PC-9 (cell line): Measurements from ENCODE around the gene WDR49.

Source experiments
- CTCF ChIP-seq: fragments of 200-600 bp; sonication (generic); conservative IDR thresholded peaks from 2 replicates; pipeline ENCODE4 v1.6.1; 2017; ENCODE audit warnings: mixed run types, antibody characterized with exemption, mild to moderate bottlenecking, moderate library complexity
- EZH2 ChIP-seq: fragments of 200-600 bp; sonication (generic); IDR thresholded peaks from 2 replicates; pipeline ENCODE4 v1.8.0; 2017; ENCODE audit warnings: antibody characterized with exemption, low read depth

GRCh38 chr3:167626490-167626889 is 27.3 kb downstream of the WDR49 start:
- TF ChIP-seq EZH2 (no peak), CTCF (no peak)
